GM21786 (cell line): ENCODE data around the gene IFNA5.

Source experiments
- ATAC-seq: cut with Tn5 transposase; IDR thresholded peaks from one replicate; pipeline ENCODE4 v1.9.1; 2021; ENCODE audit not compliant: unreplicated experiment

IFNA5 gene

DNA sequence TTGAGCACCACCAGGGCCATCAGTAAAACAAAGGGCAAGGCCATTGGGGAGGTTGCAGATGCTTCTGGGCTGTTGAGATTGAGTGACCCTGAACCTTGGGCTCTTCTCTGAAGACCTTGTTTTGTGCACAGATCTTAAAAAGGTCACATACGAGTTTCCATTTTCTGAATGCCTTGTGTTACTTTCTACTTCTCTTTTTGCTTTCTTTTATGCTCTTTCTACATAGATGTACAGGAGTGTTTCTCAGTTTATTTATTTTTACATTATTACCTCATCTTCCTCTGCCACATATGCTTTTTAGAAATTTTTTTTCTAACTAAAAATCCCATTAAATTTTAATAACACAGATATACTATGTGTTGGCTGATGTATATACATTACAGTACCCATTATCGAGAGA lies at the start of gene IFNA5:
IFNA5 (minus strand) TSS at position 101 of the 400 bp plus-strand sequence; CDS start at position 44, 57 bp downstream.
- no peak for ATAC-seq

DNA sequence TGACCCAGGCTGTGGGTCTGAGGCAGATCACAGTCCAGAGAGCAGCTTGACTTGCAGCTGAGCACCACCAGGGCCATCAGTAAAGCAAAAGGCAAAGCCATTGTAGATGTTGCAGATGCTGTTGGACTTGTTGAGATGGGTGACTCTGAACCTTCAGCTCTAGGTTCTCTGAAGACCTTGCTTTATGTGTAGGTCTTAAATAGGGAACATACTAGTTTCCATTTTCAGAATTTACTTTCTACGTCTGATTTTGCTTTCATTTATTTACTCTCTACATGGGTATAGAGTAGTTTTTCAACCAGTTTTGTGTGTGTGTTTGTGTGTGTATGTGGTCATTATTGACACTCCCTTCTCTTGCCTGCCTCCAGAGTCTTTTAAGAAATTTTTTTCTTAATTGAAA lies 45.7 kb upstream of the IFNA5 start, which contains the start of gene IFNA6:
IFNA6 (minus strand) TSS at position 101 of the 400 bp plus-strand sequence; CDS start at position 101, 0 bp downstream.
- no peak for ATAC-seq

DNA sequence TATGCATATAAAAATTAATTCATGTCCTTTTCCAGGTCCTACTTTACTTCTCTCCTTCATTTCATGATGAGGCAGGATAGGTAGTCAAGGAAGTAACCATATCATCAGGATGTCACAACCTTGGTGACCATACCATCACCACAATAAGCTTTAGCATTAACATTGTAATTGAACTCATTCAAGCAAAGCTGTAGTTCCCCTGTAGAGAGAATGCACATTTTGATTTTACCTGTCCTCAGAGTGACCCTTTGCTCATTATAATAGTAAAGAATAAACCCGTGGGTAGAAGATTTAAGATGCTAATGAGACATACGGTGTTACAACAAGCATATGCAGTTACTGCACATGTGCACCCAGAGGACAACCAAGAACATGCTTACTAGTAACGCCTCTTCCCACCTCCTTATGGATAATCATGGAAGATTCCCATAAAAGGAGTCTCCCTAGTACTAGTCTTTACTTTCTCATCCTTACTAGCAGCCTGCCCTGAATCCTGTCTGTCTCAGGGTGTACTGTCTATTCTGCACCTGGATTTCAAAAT lies 43.4 kb upstream of the IFNA5 start:
- ATAC-seq, result no peak

DNA sequence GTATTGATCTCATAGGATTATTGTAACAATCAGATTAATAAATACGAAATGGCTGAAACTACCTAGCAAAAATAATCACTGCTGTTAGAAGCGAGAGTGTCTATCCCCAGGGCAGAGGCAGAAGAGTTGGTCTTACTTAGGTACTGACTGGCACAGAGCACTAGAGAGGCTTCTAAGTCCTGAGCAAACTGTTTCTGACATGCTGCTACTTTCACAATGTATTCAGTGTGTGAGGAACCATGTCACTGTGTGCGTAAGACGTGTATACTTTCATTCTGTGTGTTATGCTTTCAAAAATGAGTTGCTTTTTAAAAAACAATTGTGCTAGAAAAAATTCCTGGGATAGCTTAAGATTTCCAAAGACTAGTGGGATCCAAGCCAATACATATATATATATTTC lies 35.6 kb upstream of the IFNA5 start:
- ATAC-seq, result no peak

DNA sequence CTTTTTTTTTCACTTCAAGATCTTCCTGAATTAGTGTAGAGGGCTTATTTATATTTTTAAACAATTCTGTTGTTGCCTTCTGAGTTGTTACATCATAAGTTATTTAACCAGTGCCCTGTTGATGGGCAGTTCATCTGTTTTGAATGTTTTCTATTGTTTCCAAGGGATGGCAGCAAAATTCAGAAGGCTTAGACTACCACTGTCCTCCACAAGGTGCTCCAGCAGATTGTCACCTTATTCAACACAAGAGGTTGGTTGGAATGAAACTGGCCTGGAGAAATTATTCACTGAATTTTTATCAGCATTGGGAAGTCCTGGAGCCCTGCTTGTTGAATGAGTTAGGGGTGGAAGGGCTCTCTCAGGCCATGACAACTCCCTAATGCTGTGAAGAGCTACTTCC lies 31.3 kb upstream of the IFNA5 start:
- ATAC-seq, result no peak

DNA sequence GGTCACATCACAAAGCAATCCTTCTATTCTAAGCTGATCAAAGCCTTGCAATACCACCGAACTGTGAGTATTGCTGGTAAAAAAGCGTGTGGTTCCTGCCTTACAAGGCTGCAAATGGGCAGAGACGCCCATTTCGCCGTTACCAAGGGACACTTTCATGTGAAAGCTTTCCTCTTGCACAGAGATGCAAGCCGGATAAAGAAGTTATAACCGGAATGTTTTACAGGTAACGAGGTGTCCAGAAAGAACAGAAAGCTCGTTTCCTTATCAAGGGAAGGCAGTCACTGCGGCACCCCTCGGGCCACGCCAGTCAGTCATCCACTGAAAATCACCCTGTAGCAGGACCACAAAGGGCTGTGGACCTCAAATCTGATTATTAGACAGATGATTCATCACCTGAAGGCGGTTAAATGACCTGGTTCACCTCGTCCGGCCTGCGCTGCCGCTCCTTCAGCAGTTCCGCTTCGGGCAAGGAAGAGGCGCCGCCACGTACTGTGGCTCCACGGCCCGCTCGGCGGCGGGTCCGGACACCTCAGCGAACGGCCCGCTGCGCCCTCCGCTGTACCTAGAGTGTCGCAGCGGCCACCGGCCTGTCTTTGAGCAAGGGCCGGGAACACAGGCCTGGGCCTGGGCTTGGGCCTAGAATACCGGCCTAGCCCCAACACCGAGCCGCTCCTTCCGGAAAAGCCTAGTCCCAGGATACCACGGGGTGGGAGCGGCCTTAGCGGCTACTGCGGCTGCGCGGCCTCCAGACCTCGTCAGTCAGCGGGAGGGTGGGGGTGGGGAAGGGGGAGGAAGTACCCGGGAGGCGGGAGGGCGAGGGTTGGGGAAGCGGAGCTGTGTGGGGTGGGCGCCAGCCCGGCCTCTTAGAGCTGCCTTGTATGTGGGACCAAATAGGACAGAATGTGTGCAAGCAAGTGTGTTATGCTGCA lies 29.9 kb upstream of the IFNA5 start, which contains the start of gene KLHL9:
KLHL9 (minus strand) TSS at position 704 of the 932 bp plus-strand sequence; CDS start at position 159, 545 bp downstream.
- peak; percentile 85 for ATAC-seq

DNA sequence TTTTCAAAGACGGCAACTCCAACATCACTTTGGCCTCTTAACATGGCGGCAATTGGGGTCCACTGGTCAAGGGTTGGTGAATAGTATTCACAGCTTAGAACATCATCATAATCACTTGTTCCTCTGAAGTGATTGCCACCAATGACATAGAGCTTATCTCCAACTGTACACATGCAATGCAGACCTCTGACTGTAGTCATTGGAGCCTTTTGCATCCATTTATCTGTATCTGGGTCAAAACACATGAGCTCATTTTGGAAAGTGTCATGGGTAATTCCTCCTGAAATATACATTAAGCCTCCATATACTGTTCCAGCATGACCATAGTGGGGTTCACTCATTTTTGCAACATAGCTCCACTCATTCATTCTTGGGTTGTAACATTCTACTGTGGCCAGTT lies 28.1 kb upstream of the IFNA5 start:
- no peak for ATAC-seq

DNA sequence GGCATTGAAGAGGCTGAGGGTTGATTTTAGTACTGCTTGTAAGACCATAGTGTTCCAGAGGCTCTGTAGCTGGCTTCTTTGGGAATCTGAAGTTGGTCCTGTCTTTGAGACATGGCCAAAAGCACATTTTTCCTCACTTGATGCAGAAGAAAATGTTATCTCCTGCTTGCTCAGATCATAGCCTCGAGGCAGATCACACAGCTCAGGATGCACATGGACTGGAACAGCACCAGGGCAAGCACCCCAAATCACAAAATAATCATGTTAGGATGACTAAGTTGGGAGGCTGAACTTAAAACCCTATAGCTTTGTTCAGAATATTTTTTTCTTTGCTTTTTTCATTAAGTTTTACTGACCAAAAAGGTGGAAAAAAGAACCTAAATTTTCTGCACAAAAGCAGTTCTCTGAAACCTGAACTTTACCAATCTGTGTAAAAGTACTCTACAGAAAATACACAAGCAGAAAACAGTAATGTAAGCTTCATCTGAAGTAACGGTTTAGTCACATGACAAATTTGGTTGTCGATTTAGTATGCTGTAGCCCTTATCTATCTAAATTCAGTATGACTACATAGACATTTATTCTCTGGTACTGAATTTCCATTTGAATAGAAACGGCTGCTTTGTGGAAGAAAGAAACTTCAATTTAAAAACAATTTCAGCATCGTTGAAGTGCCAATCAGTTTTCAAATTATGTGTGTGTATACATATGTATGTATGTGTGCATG lies 26.7 kb upstream of the IFNA5 start:
- no peak for ATAC-seq

DNA sequence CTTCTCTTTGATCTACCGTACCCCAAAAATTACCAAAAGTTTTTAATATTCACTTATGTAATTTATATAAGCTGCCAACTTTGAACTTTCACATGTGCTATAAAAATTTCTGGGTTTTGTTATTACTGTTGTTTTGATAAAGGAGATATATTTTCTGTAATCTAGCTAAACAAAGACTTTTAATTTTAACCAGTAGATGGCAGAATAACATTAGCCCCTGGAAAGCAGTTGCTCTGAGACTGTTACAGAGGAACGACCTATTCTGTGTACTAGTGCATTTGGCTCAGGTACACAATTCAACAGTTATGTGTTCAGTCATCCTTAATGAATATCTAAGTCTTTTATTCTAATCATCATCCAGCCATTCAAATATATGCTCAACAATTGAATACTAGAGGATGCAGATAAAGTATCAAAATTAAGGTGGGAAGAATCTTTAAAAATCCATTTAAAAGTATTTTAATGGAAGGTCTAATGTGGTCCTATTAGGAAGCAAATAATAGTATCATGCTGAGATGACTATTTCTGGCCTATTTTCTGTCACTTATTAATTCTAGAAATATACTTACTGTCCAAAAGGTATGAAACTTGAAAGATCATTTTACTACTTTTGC lies 21.5 kb upstream of the IFNA5 start:
- peak; percentile 88 for ATAC-seq

- no peak for ATAC-seq
These were observed 18.9 kb upstream of the IFNA5 start for GRCh38 chr9:21324047-21324446.

GRCh38 chr9:21322911-21323461 lies 17.9 kb upstream of the IFNA5 start:
- no peak for ATAC-seq

- ATAC-seq, result no peak
These were observed 15.4 kb upstream of the IFNA5 start for GRCh38 chr9:21320465-21320864.

DNA sequence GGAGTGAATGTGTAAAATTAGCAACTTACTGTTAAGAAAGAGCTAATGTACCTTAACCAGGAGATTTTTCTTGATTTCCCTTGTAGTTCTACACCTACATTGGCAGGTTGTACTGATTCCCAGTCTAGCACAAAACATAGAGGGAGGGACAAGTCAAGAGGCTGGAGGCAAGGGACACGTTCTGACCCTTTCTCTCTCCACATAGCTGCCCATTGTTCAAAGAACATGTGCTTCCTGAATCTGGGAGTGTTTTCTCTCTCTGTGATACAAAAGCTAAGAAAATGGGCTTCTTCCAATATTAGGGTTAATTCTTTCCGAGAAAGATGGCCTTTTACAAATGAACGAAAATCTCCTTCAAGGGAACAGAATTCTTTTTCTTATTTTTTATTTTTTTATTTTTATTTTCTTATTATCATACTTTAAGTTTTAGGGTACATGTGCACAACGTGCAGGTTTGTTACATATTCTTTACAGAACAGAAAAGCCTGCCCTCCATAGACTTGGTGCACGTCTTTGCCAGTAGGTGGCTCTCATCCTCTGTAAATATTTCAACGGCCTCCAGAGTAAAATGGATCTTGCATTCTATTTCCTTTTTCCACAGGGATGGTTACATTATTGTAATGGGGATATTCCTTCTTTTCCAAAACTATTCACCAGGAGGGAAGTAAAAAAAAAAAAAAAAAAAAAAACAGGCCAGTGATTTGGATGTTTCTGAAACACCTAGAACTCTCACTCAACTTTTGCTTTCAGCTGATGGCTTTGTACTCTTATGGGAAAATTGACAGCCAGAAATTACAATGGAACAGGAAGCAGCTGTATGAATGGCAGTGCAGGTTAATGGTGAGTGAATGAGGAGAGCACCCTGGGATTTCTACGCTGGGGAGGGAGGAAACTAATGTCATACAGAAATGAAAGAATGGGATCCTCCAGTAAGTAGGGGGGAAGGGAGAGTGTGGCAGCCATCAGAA lies 13.1 kb upstream of the IFNA5 start:
- peak; percentile 59 for ATAC-seq

- no peak for ATAC-seq
These were observed 11.7 kb upstream of the IFNA5 start for GRCh38 chr9:21316860-21317259.

- no peak for ATAC-seq
These were observed 11.1 kb upstream of the IFNA5 start for GRCh38 chr9:21316032-21316842.

DNA sequence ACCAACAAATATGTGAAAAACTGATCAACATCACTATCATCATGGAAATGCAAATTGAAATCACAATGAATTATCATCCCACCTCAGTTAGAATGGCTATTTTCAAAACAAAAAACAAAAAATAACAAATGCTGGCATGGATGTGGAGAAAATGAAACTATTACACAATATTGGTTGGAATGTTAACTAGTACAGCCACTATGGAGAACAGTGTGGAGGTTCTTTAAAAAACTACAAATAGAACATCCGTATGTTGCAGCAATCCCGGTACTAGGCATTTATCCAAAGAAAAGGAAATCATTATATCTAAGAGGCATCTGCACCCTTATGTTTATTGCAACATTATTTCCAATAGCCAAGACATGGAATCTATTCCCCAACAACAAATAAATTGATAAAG lies 9.0 kb upstream of the IFNA5 start:
- no peak for ATAC-seq

GRCh38 chr9:21311889-21312288 lies 6.8 kb upstream of the IFNA5 start:
- no peak for ATAC-seq

- no peak for ATAC-seq
These were observed 9.1 kb downstream of the IFNA5 start for GRCh38 chr9:21295992-21296391.
